Measurements from ENCODE around the gene TRAPPC10.
A peak's percentile ranks its signal among the peaks of the same experiment; 100 is the strongest.

TRAPPC10 gene, protein sequence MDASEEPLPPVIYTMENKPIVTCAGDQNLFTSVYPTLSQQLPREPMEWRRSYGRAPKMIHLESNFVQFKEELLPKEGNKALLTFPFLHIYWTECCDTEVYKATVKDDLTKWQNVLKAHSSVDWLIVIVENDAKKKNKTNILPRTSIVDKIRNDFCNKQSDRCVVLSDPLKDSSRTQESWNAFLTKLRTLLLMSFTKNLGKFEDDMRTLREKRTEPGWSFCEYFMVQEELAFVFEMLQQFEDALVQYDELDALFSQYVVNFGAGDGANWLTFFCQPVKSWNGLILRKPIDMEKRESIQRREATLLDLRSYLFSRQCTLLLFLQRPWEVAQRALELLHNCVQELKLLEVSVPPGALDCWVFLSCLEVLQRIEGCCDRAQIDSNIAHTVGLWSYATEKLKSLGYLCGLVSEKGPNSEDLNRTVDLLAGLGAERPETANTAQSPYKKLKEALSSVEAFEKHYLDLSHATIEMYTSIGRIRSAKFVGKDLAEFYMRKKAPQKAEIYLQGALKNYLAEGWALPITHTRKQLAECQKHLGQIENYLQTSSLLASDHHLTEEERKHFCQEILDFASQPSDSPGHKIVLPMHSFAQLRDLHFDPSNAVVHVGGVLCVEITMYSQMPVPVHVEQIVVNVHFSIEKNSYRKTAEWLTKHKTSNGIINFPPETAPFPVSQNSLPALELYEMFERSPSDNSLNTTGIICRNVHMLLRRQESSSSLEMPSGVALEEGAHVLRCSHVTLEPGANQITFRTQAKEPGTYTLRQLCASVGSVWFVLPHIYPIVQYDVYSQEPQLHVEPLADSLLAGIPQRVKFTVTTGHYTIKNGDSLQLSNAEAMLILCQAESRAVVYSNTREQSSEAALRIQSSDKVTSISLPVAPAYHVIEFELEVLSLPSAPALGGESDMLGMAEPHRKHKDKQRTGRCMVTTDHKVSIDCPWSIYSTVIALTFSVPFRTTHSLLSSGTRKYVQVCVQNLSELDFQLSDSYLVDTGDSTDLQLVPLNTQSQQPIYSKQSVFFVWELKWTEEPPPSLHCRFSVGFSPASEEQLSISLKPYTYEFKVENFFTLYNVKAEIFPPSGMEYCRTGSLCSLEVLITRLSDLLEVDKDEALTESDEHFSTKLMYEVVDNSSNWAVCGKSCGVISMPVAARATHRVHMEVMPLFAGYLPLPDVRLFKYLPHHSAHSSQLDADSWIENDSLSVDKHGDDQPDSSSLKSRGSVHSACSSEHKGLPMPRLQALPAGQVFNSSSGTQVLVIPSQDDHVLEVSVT

DNA sequence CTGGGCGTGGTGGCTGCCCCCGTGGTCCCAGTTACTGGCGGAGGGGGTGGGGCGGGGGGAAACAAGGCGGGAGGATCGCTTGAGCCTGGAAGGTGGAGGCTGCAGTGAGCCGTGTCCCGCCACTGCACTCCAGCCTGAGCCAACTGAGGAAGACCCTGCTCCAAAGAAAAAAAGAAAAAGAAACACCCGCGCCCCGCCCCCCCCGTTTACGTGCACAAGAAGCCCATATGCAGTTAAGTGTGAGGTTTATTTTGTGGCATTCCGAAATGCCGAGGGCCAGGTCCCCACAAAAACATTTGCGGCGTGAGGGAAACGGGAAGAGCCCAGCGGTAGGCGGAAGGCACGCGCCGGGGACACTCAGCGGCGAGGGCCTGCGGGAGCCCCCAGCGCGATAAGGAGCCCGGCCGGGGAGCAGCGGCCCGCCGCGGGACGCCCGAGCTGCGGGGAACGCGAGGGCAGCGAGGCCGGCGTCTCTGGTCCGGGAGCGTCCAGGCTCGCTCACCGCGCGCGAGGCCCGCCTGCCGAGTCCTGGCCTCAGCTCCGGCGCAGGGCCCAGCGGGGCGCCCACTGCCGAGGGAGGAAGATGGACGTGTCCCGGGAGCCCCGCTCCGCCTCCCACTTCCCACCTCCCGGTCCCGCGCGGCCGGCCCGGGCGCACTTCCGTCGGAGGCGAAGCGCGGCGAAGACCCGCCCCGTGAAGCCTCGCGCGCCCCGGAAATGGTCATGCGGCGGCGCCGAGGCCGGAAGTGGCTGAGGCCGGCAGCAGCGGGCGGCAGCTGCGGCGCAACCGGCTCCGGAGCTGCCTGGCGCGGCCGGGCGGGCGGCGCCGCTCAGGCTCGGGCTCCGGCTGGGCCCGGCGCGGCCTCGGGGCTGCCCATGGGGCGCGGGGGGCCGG, at the start of gene TRAPPC10:
TRAPPC10 (plus strand) TSS at position 731 of the 895 bp plus-strand sequence. CDS start 185 bp downstream, outside the sequence.
- peak; percentile 66 for DNase-seq
- in situ Hi-C loops (cut with MboI; ENCODE audit: low pct_unique_long_range_greater_than_20kb, low sequenced_read_pairs) = no loop called here

DNA sequence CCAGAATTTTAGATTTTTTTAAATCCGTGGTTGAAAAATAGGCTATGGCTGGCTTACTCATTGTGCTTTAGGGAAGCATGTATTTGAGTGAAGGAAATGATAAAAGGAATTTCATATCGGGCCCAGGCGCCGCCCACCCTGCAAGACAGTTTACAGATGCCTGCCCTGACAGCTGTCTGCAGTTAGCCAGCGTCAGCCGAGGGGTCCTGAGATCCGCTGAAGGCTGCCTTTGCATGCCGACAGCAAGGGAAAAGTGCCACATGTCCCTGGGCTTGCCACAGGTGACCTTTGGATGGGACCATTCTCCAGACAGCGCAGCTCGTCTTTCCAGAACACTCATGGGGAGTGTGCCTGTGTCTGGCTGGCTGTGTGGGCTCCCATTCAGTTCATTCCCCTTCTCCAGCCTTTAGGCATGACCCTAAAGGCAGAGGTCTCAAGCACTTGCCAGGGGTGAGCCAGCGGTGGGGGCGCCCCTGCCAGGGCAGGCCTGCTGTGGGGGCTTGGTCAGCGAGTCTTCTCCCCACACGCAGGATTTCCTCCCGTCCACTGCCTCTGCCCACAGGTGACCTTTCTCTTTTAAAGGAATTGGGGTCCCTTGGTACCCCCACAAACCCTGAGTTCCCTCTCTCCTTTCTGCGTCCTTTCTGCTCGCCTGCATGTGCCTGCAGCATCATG, 46.1 kb upstream of the TRAPPC10 start:
- no peak for DNase-seq
- in situ Hi-C loops (cut with MboI; ENCODE audit: low pct_unique_long_range_greater_than_20kb, low sequenced_read_pairs) = no loop called here

DNA sequence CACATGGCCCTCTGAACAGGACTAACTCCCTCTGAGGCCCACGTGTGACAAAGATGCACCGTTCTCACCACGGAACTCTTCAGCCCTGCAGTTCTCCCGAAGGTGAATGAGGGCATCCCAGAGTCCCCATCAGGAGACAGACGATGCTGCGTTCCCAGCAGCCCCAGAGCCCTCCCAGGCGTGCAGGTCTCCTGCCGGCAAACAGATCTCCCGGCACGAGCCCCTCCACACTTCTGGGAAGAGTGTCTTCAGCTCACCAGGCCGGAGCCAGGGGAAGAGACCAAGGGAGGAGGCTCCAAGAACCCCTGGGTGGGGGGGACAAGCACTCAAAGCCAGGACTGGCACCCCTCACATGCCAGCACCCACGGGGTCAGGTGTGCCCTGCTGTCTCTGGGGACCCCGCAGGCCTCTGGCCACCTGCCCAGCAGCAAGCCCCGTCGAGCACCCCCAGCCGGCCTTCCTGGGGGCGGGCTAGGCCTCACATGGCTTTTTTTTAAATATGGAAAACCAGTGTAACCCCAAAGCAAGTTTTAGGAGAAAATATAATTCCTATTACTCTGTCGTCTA, 45.1 kb upstream of the TRAPPC10 start:
- no peak for DNase-seq
- in situ Hi-C loops (cut with MboI; ENCODE audit: low pct_unique_long_range_greater_than_20kb, low sequenced_read_pairs) = no loop called here

- in situ Hi-C loops (cut with MboI; ENCODE audit: low pct_unique_long_range_greater_than_20kb, low sequenced_read_pairs) = no loop called here
- DNase-seq = no peak
Measured at GRCh38 chr21:43967981-43968380, 44.1 kb upstream of the TRAPPC10 start.

DNA sequence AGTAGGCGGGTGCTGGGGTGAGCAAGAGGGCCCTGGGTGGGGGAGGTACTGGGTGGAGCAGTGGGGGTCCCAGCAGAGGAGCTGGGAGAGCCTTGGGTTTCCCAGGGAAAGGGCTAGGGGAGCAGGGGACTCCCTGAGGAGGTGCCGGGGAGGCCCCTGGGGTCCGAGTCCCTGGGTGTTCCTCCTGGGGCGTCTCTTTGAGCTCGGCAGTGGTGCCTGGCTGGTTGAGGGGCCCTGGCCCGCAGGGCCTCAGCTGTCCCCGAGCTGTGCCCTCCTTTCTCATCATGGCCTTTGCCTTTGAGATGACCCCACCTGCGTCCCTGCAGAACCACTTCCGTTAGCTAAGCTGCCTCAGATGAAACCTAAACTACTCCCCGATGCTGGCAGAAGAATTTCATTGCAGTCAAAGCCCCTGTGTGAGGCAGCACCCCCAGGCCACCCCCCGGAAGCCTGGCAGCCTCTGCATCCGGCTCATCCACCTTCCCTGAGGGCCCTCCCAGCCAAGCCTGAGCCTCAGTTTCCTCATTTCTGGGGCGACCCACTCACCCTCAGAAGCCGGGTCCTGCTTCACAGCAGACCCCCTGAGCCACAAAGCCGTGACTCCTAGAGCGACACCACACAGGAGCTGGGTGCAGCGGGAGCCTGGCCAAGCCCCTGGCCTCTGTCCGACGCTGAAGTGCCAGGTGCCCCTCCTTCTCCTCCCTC, 43.5 kb upstream of the TRAPPC10 start:
- in situ Hi-C loops (cut with MboI; ENCODE audit: low pct_unique_long_range_greater_than_20kb, low sequenced_read_pairs) = no loop called here

GRCh38 chr21:43969115-43969444, 43.0 kb upstream of the TRAPPC10 start:
- DNase-seq = no peak
- in situ Hi-C loops (cut with MboI; ENCODE audit: low pct_unique_long_range_greater_than_20kb, low sequenced_read_pairs) = no loop called here

More for the DNA sequence above, 43.5 kb upstream of the TRAPPC10 start:
- DNase-seq = no peak

DNA sequence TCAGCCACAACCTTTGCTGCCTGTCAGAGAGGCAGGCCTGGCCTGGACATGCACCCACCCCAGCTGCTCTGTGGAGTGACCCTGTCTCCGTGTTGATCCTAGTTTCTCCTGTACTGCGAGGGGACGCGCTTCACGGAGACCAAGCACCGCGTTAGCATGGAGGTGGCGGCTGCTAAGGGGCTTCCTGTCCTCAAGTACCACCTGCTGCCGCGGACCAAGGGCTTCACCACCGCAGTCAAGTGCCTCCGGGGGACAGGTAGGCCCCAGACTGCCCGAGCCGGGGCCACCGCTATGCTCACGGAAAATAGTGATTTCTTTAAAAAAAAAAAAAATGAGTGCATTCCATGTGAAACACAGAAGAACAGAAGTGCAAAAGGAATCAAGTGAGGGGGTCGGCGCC, 41.6 kb upstream of the TRAPPC10 start:
- no peak for DNase-seq
- in situ Hi-C loops (cut with MboI; ENCODE audit: low pct_unique_long_range_greater_than_20kb, low sequenced_read_pairs) = no loop called here

GRCh38 chr21:43971201-43971991, 40.7 kb upstream of the TRAPPC10 start:
- in situ Hi-C loops (cut with MboI; ENCODE audit: low pct_unique_long_range_greater_than_20kb, low sequenced_read_pairs) = no loop called here
- no peak for DNase-seq

- in situ Hi-C loops (cut with MboI; ENCODE audit: low pct_unique_long_range_greater_than_20kb, low sequenced_read_pairs) = no loop called here
- DNase-seq = no peak
Measured at GRCh38 chr21:43971992-43972255, 40.2 kb upstream of the TRAPPC10 start.

DNA sequence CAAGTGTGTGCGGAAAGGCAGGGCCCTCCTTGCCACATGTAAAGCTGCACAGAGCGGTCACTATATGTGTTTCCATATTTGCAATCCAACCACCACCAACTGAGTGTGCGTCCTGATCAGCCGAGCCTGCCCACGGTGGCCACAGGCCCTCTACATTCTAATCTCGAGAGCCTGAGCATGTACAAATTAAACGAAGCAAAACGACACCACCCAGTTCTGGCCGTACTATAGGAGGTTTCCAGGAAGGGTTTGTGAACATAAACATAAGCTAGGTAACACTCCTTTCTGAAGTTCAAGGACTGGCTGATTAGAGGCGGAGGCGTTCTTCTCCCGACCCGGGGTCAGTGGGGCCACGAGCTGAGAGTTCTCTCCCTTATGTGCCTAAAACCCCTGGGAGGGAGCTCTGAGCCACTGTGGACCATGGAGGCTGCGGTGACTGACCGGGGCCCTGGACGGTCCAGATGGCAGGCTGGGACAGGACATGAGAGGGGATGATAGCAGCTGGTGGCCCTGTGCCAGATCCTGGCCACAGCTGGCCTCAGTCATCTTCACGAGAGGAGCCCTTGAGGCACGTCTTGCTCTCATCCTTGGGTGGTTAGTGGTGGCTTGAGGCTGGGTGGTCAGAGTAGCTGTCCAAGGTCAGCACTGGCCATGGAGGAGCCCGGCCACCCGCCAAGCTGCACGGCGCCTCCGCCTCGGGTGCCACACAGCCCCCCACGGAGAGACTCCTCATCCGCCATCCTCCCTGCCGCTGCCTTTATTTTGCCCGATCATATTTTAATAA, 39.1 kb upstream of the TRAPPC10 start:
- DNase-seq = no peak
- in situ Hi-C loops (cut with MboI; ENCODE audit: low pct_unique_long_range_greater_than_20kb, low sequenced_read_pairs) = no loop called here

- in situ Hi-C loops (cut with MboI; ENCODE audit: low pct_unique_long_range_greater_than_20kb, low sequenced_read_pairs) = no loop called here
- DNase-seq = no peak
Measured at GRCh38 chr21:43973634-43973955, 38.5 kb upstream of the TRAPPC10 start.

- in situ Hi-C loops (cut with MboI; ENCODE audit: low pct_unique_long_range_greater_than_20kb, low sequenced_read_pairs) = no loop called here
- no peak for DNase-seq
Measured at GRCh38 chr21:43974791-43975468, 37.2 kb upstream of the TRAPPC10 start.

- DNase-seq = peak; percentile 71
- in situ Hi-C loops (cut with MboI; ENCODE audit: low pct_unique_long_range_greater_than_20kb, low sequenced_read_pairs) = no loop called here
Measured at GRCh38 chr21:43975469-43976098, 36.5 kb upstream of the TRAPPC10 start.

DNA sequence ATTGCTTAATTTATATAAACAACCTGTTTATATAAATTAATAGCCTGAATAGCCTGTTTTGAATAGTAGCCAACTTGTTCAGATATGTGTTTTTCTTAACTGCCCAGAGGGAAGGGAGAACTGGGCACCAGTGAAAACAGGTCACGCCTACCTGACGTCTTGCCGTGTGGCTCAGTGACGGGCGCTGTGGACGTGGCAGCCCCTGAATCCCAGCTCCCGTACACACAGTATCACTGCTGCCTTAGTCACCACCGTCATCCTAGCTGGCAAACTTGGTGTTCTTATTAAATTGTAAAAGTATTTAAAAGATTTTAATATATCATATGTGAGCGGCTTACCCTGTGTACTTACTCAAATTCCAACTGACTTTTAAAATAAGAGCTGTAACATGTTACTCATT, 35.4 kb upstream of the TRAPPC10 start:
- in situ Hi-C loops (cut with MboI; ENCODE audit: low pct_unique_long_range_greater_than_20kb, low sequenced_read_pairs) = no loop called here
- DNase-seq = no peak

GRCh38 chr21:43978060-43978459, 34.0 kb upstream of the TRAPPC10 start:
- DNase-seq = no peak
- in situ Hi-C loops (cut with MboI; ENCODE audit: low pct_unique_long_range_greater_than_20kb, low sequenced_read_pairs) = no loop called here

All from KBM-7 (cell line).